OCI-LY3 (cell line): ENCODE measurements around the gene H19.

Experiments
- H2AFZ ChIP-seq: fragments of 200-600, 300-600 bp; shearing (Covaris generic); 2 replicates; pipeline ENCODE4 v1.6.0; 2014; ENCODE audit warnings: antibody characterized with exemption, low read depth, low read length
- H3K27ac ChIP-seq: fragments of 200-600, 300-600 bp; sonication (generic); 2 replicates; pipeline ENCODE4 v1.5.1; 2014; ENCODE audit warnings: mild to moderate bottlenecking, low read length, moderate library complexity, mixed read lengths
- H3K27me3 ChIP-seq: fragments of 200-600, 300-600 bp; sonication (generic); 2 replicates; pipeline ENCODE4 v1.6.1; 2014; ENCODE audit warnings: low read depth, low read length, mixed read lengths
- H3K36me3 ChIP-seq: fragments of 200-600, 300-600 bp; sonication (generic); replicated peaks from 2 replicates; pipeline ENCODE3; 2014; ENCODE audit warnings: low read depth, low read length, mixed read lengths
- H3K4me1 ChIP-seq: fragments of 300-600, 200-600 bp; sonication (generic); 2 replicates; pipeline ENCODE4 v1.6.1; 2014; ENCODE audit warnings: low read length, mixed read lengths
- H3K4me2 ChIP-seq: fragments of 200-600, 300-600 bp; sonication (generic); 2 replicates; pipeline ENCODE4 v1.6.1; 2014; ENCODE audit warnings: low read length, mixed read lengths
- H3K4me3 ChIP-seq: fragments of 300-600, 200-600 bp; sonication (generic); 2 replicates; pipeline ENCODE4 v1.5.1; 2014; ENCODE audit warnings: antibody characterized with exemption, mild to moderate bottlenecking, low read length, moderate library complexity
- H3K79me2 ChIP-seq: fragments of 300-600, 200-600 bp; shearing (Covaris generic); 2 replicates; pipeline ENCODE4 v1.6.1; 2014; ENCODE audit warnings: mild to moderate bottlenecking, low read length, mixed read lengths
- H3K9ac ChIP-seq: fragments of 300-600, 200-600 bp; shearing (Covaris generic); 2 replicates; pipeline ENCODE4 v1.6.0; 2014; ENCODE audit warnings: mild to moderate bottlenecking, low read length, moderate library complexity
- H3K9me3 ChIP-seq: fragments of 200-600, 300-600 bp; shearing (Covaris generic); 2 replicates; pipeline ENCODE4 v1.6.1; 2014; ENCODE audit warnings: low read length, mixed read lengths; ENCODE audit not compliant: insufficient read depth
- H4K20me1 ChIP-seq: fragments of 200-600, 300-600 bp; sonication (generic); 2 replicates; pipeline ENCODE4 v1.6.1; 2016; ENCODE audit warnings: low read length, mixed read lengths; ENCODE audit not compliant: insufficient read depth
- CTCF ChIP-seq: fragments of 200-600, 300-600 bp; sonication (generic); IDR thresholded peaks from 2 replicates; pipeline ENCODE4 v1.5.1; 2014; ENCODE audit warnings: antibody characterized with exemption, low read length, low read depth
- EZH2phosphoT487 ChIP-seq: fragments of 200-600 bp; shearing (Covaris generic); IDR thresholded peaks from 2 replicates; pipeline ENCODE4 v1.6.1; 2018; ENCODE audit warnings: antibody characterized with exemption, mixed run types, low read depth

H19 gene

GRCh38 chr11:2036863-2037486 is 39.3 kb upstream of the H19 start:
- TF ChIP-seq CTCF: no peak
- TF ChIP-seq EZH2phosphoT487: no peak
- H2AFZ ChIP-seq: no peak overlapping the region
- H3K79me2 ChIP-seq: no peaks in the 10 kb centered on the region
- no peak overlapping the region for H3K4me3 ChIP-seq
- no peak overlapping the region for H3K4me2 ChIP-seq
- H4K20me1 ChIP-seq: no peaks in the 10 kb centered on the region
- no peaks in the 10 kb centered on the region for H3K27me3 ChIP-seq
- H3K9me3 ChIP-seq: no peaks in the 10 kb centered on the region
- H3K9ac ChIP-seq: no peak overlapping the region
- no peak overlapping the region for H3K27ac ChIP-seq
- H3K4me1 ChIP-seq: no peaks in the 10 kb centered on the region
- H3K36me3 ChIP-seq: no peaks in the 10 kb centered on the region

GRCh38 chr11:2035382-2035781 is 37.7 kb upstream of the H19 start:
- H3K9ac ChIP-seq: no peak overlapping the region
- H2AFZ ChIP-seq: no peak overlapping the region
- no peaks in the 10 kb centered on the region for H3K9me3 ChIP-seq
- no peaks in the 10 kb centered on the region for H3K79me2 ChIP-seq
- H4K20me1 ChIP-seq: no peaks in the 10 kb centered on the region
- H3K4me1 ChIP-seq: no peaks in the 10 kb centered on the region
- H3K36me3 ChIP-seq: no peaks in the 10 kb centered on the region
- H3K4me2 ChIP-seq: no peak overlapping the region
- H3K27me3 ChIP-seq: no peaks in the 10 kb centered on the region
- H3K27ac ChIP-seq: no peak overlapping the region
- no peak overlapping the region for H3K4me3 ChIP-seq
- TF ChIP-seq EZH2phosphoT487 (no peak), CTCF (no peak)

- Histone ChIP-seq H3K9ac (no peak overlapping the region), H3K9me3 (no peaks in the 10 kb centered on the region), H3K4me1 (no peaks in the 10 kb centered on the region), H3K27ac (no peak overlapping the region), H3K79me2 (no peaks in the 10 kb centered on the region), H2AFZ (no peak overlapping the region), H3K36me3 (no peaks in the 10 kb centered on the region), H3K27me3 (no peaks in the 10 kb centered on the region), H3K4me2 (no peak overlapping the region), H4K20me1 (no peaks in the 10 kb centered on the region), H3K4me3 (no peak overlapping the region)
- TF ChIP-seq EZH2phosphoT487 (no peak), CTCF (no peak)
Measured at GRCh38 chr11:2031058-2031457, 33.4 kb upstream of the H19 start.

- no peaks in the 10 kb centered on the region for H3K27me3 ChIP-seq
- no peaks in the 10 kb centered on the region for H4K20me1 ChIP-seq
- no peak overlapping the region for H3K9ac ChIP-seq
- no peak overlapping the region for H3K4me3 ChIP-seq
- no peaks in the 10 kb centered on the region for H3K9me3 ChIP-seq
- H3K36me3 ChIP-seq: no peaks in the 10 kb centered on the region
- no peaks in the 10 kb centered on the region for H3K4me1 ChIP-seq
- no peak for TF ChIP-seq EZH2phosphoT487
- TF ChIP-seq CTCF: no peak
- no peaks in the 10 kb centered on the region for H3K79me2 ChIP-seq
- no peak overlapping the region for H3K4me2 ChIP-seq
- no peak overlapping the region for H2AFZ ChIP-seq
- no peak overlapping the region for H3K27ac ChIP-seq
Measured at GRCh38 chr11:2027708-2028107, 30.1 kb upstream of the H19 start.
